ENCODE results near the gene NACAD. TPM values are rescaled to one million over a fixed set of nuclear protein-coding genes. Genes with fewer than 3 reads are reported as not detected.
A peak's percentile ranks its signal among the peaks of the same experiment; 100 is the strongest.

Gene NACAD
- under 1 TPM in 5 of 6 experiments, not detected in 1; 0.09 to 0.42 (median 0.12) TPM for total RNA-seq
- long read RNA-seq, result 0 reads

- no peaks in the 10 kb centered on the region for H3K9me3 ChIP-seq
- ATAC-seq (peak; percentile 17 to 55 (median 26)), DNase-seq (no peak)
- intact Hi-C loops (cut with DNase I), result no loop called here
- 0% methylated on average over 7 of the region's 50 CpGs for WGBS (ENCODE audit: insufficient coverage, low coverage, low lambda C conversion rate, missing lambda C conversion rate)
- H3K27ac ChIP-seq, result no peak within 1 kb of the TSS
- peak within 1 kb of the TSS; percentile 21 to 29 (median 25) for H3K4me3 ChIP-seq
- peaks cover 0 to 9% of the 10 kb centered on the region in 2 donors for H3K27me3 ChIP-seq
- peaks cover 0 to 6% (median 0%) of the 10 kb centered on the region in 4 donors for H3K4me1 ChIP-seq
- TF ChIP-seq CTCF (IDR thresholded peaks at IDR 0.05) (no peak), POLR2A (IDR thresholded peaks at IDR 0.05) (no peak)
- no peaks in the 10 kb centered on the region for H3K36me3 ChIP-seq
Measured at GRCh38 chr7:45088821-45089340, at the start of gene NACAD. Gene NACAD (minus strand): TSS chr7:45088969. CDS start chr7:45088894, 75 bp downstream.

GRCh38 chr7:45136106-45137060 lies 47.6 kb upstream of the NACAD start:
- peak; percentile 81 to 88 (median 82) for TF ChIP-seq CTCF (IDR thresholded peaks at IDR 0.05)
- no peak for TF ChIP-seq POLR2A (IDR thresholded peaks at IDR 0.05)
- no peak overlapping the region for H3K27ac ChIP-seq
- intact Hi-C loops (cut with DNase I), result loop anchor here (10.0 kb wide), 2 partner anchors 162 to 282 kb away; partner anchors contain the start of gene MYO1G (in 2 of the 2)
- 38% methylated on average over 9 of the region's 9 CpGs for WGBS (ENCODE audit: insufficient coverage, low coverage, low lambda C conversion rate, missing lambda C conversion rate)
- H3K4me1 ChIP-seq, result peaks cover 0 to 8% (median 0%) of the 10 kb centered on the region in 4 donors
- DNase-seq (peak in 1 of 3 donors; percentile 64), ATAC-seq (peak; percentile 77 to 92 (median 88))
- no peaks in the 10 kb centered on the region for H3K36me3 ChIP-seq
- H3K4me3 ChIP-seq, result no peak overlapping the region
- H3K27me3 ChIP-seq, result no peaks in the 10 kb centered on the region
- H3K9me3 ChIP-seq, result no peaks in the 10 kb centered on the region

GRCh38 chr7:45133877-45134276 lies 45.1 kb upstream of the NACAD start:
- DNase-seq (no peak), ATAC-seq (no peak)
- intact Hi-C loops (cut with DNase I), result loop anchor here (10.0 kb wide), 2 partner anchors 159 to 279 kb away; partner anchors contain the start of gene MYO1G (in 2 of the 2)
- no peaks in the 10 kb centered on the region for H3K9me3 ChIP-seq
- H3K4me1 ChIP-seq, result peaks cover 0 to 8% (median 0%) of the 10 kb centered on the region in 4 donors
- TF ChIP-seq CTCF (IDR thresholded peaks at IDR 0.05) (no peak), POLR2A (IDR thresholded peaks at IDR 0.05) (no peak)
- H3K4me3 ChIP-seq, result no peak overlapping the region
- no CpG with 5 or more reads among the region's 7 CpGs for WGBS (ENCODE audit: insufficient coverage, low coverage, low lambda C conversion rate, missing lambda C conversion rate)
- H3K27me3 ChIP-seq, result no peaks in the 10 kb centered on the region
- H3K36me3 ChIP-seq, result no peaks in the 10 kb centered on the region
- no peak overlapping the region for H3K27ac ChIP-seq

GRCh38 chr7:45133352-45133751 lies 44.6 kb upstream of the NACAD start:
- peak; percentile 67 to 92 (median 84) for ATAC-seq
- Histone ChIP-seq H3K4me3 (no peak overlapping the region), H3K27ac (no peak overlapping the region), H3K36me3 (no peaks in the 10 kb centered on the region), H3K9me3 (no peaks in the 10 kb centered on the region), H3K4me1 (peaks cover 0 to 8% (median 0%) of the 10 kb centered on the region in 4 donors), H3K27me3 (no peaks in the 10 kb centered on the region)
- peak; percentile 46 to 82 (median 65) for DNase-seq
- WGBS (ENCODE audit: insufficient coverage, low coverage, low lambda C conversion rate, missing lambda C conversion rate), result 20% methylated on average over 2 of the region's 4 CpGs
- TF ChIP-seq POLR2A (IDR thresholded peaks at IDR 0.05) (no peak), CTCF (IDR thresholded peaks at IDR 0.05) (no peak)
- intact Hi-C loops (cut with DNase I), result loop anchor here (10.0 kb wide), 2 partner anchors 159 to 279 kb away; partner anchors contain the start of gene MYO1G (in 2 of the 2)

All from right lobe of liver (tissue), 6 donors.